Liver (tissue), 9 donors: ENCODE data around the gene TLE3. TPM values are rescaled to one million over a fixed set of nuclear protein-coding genes. Genes with fewer than 3 reads are reported as not detected.

Experiments
- DNase-seq: peaks from one replicate; pipeline ENCODE4 v3.0.0-alpha.2; 2017; ENCODE audit warnings: low spot score
- H3K27ac ChIP-seq, 2 donors: one replicate each; pipeline ENCODE4 v1.7.0; 2013; ENCODE audit warnings: inconsistent platforms in 2 of 2, low read length in 2 of 2, control low read depth in 1 of 2, low read depth in 1 of 2, mild to moderate bottlenecking in 1 of 2
- H3K27me3 ChIP-seq, 4 donors: one replicate each; pipeline versions ENCODE4 v1.6.1 to v1.7.0; 2013; ENCODE audit warnings: low read length in 3 of 4, inconsistent platforms in 1 of 4, mild to moderate bottlenecking in 1 of 4, moderate library complexity in 1 of 4; ENCODE audit not compliant: control insufficient read depth in 4 of 4, insufficient read depth in 4 of 4
- H3K36me3 ChIP-seq, 4 donors: one replicate each; pipeline versions ENCODE4 v1.6.1 to v1.7.0; 2013; ENCODE audit warnings: low read length in 3 of 4, mild to moderate bottlenecking in 3 of 4, low read depth in 1 of 4, moderate library complexity in 1 of 4; ENCODE audit not compliant: control insufficient read depth in 4 of 4, insufficient read depth in 3 of 4
- H3K4me1 ChIP-seq, 4 donors: one replicate each; pipeline versions ENCODE4 v1.6.1 to v1.7.0; 2013; ENCODE audit warnings: low read length in 3 of 4, mild to moderate bottlenecking in 3 of 4, moderate library complexity in 1 of 4; ENCODE audit not compliant: control insufficient read depth in 4 of 4, insufficient read depth in 4 of 4
- H3K4me3 ChIP-seq, 3 donors: one replicate each; pipeline versions ENCODE4 v1.6.1 to v1.7.0; 2013; ENCODE audit warnings: low read length in 3 of 3, control low read depth in 1 of 3, low read depth in 1 of 3, mild to moderate bottlenecking in 1 of 3
- H3K9ac ChIP-seq, 2 donors: one replicate each; pipeline ENCODE4 v1.7.0; 2013; ENCODE audit warnings: low read length in 2 of 2, mild to moderate bottlenecking in 2 of 2, moderate library complexity in 2 of 2, control low read depth in 1 of 2, low read depth in 1 of 2
- H3K9me3 ChIP-seq, 4 donors: one replicate each; pipeline versions ENCODE4 v1.6.1 to v1.7.0; 2013; ENCODE audit warnings: low read length in 3 of 4; ENCODE audit not compliant: control insufficient read depth in 4 of 4
- EGR1 ChIP-seq, 2 donors: IDR thresholded peaks; 2 replicates each; pipeline ENCODE4 v1.6.1; 2016 to 2018; ENCODE audit warnings: antibody characterized with exemption in 2 of 2, low read depth in 2 of 2
- GABPA ChIP-seq, 2 donors: IDR thresholded peaks in 1 of 2; conservative IDR thresholded peaks in 1 of 2; 2 replicates each; pipeline ENCODE4 v1.6.1; 2016; ENCODE audit warnings: antibody characterized with exemption in 2 of 2, mild to moderate bottlenecking in 1 of 2, moderate library complexity in 1 of 2
- HNF4A ChIP-seq, 2 donors: conservative IDR thresholded peaks; 2 replicates each; pipeline ENCODE4 v1.6.1; 2016; ENCODE audit warnings: antibody characterized with exemption in 2 of 2, mild to moderate bottlenecking in 2 of 2
- NR2F2 ChIP-seq: IDR thresholded peaks from 2 replicates; pipeline ENCODE4 v1.6.1; 2016; ENCODE audit warnings: antibody characterized with exemption
- RAD21 ChIP-seq, 2 donors: IDR thresholded peaks; 2 replicates each; pipeline ENCODE4 v1.6.1; 2016; ENCODE audit warnings: antibody characterized with exemption in 2 of 2, mild to moderate bottlenecking in 2 of 2
- RXRA ChIP-seq, 2 donors: IDR thresholded peaks; 2 replicates each; pipeline ENCODE4 v1.6.1; 2017 to 2018; ENCODE audit warnings: antibody characterized with exemption in 2 of 2, mild to moderate bottlenecking in 1 of 2
- SP1 ChIP-seq: IDR thresholded peaks from 2 replicates; pipeline ENCODE4 v1.6.1; 2018; ENCODE audit warnings: antibody characterized with exemption, mild to moderate bottlenecking
- TAF1 ChIP-seq: conservative IDR thresholded peaks from 2 replicates; pipeline ENCODE4 v1.6.1; 2016; ENCODE audit warnings: antibody characterized with exemption, mild to moderate bottlenecking
- WGBS: extraction: QIAGEN DNeasy Blood & Tissue Kit; methylation state at CpG from one replicate; pipeline ENCODE4 v1.1.7; 2013; 5-methylcytosine and 5-hydroxymethylcytosine counted together
- polyA plus RNA-seq, 2 donors: library from polyadenylated mRNA; stranded (reverse) in 1 of 2; unstranded in 1 of 2; fragments of 200-250 nt in 1 of 2; fragments of >200 nt in 1 of 2; fragmentation: Nextera tagmentation in 1 of 2; extraction: Ambion mirVana in 1 of 2; gene quantifications; one replicate each; pipeline versions ENCODE4 v1.2.1 to v1.2.3, GENCODE V29; 2013 to 2015
- total RNA-seq, 2 donors: library from RNA; depleted of rRNA; stranded (reverse); fragments of >200 nt; gene quantifications; one replicate each; pipeline ENCODE4 v1.2.3, GENCODE V29; 2014
- TF ChIP-seq, protein P1 (sequence below): IDR thresholded peaks from 2 replicates; pipeline ENCODE4 v1.6.1; 2016; ENCODE audit warnings: antibody characterized with exemption
- TF ChIP-seq, protein P2 (sequence below): fragments of 150-350 bp; IDR thresholded peaks from 2 replicates; pipeline ENCODE4 v1.5.1; 2017; ENCODE audit warnings: improper control_type of control experiment, low read depth, low read length; ENCODE audit not compliant: missing input control
- TF ChIP-seq, protein P3 (sequence below): IDR thresholded peaks from 2 replicates; pipeline ENCODE4 v1.6.1; 2016; ENCODE audit warnings: antibody characterized with exemption, mild to moderate bottlenecking
- TF ChIP-seq, protein P4 (sequence below): IDR thresholded peaks from 2 replicates; pipeline ENCODE4 v1.6.1; 2016; ENCODE audit warnings: antibody characterized with exemption
- donor health status: healthy.
- donor health status: healthy.
- donor health status: healthy.
- donor health status: healthy.
- donor health status: healthy.

Gene TLE3
- total and polyA plus RNA-seq, 4 donors = 1.2 to 13.7 (median 8.5) TPM

DNA sequence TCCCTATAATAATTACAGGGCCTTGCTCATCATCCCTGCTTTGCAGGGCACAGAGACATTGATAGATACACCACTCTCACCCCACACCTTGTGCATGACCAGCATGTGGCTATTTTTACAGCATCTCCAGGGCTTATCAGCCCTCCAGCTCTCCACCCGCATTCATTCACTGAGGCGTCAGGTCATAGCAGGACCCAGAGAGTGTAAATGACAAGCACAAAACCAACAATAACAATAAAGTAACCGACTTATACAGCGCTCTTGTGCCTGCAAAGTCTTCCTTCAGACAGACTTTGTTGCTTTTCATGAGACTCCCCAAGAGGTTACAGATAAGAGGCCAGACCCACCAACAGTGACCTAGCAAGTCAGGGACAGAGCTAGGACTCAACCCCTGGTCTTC lies 80.7 kb downstream of the TLE3 start:
- no peak for DNase-seq
- TF ChIP-seq, protein P1, sequence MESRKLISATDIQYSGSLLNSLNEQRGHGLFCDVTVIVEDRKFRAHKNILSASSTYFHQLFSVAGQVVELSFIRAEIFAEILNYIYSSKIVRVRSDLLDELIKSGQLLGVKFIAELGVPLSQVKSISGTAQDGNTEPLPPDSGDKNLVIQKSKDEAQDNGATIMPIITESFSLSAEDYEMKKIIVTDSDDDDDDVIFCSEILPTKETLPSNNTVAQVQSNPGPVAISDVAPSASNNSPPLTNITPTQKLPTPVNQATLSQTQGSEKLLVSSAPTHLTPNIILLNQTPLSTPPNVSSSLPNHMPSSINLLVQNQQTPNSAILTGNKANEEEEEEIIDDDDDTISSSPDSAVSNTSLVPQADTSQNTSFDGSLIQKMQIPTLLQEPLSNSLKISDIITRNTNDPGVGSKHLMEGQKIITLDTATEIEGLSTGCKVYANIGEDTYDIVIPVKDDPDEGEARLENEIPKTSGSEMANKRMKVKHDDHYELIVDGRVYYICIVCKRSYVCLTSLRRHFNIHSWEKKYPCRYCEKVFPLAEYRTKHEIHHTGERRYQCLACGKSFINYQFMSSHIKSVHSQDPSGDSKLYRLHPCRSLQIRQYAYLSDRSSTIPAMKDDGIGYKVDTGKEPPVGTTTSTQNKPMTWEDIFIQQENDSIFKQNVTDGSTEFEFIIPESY = no peak
- no peak for TF ChIP-seq SP1
- no peak for TF ChIP-seq HNF4A (conservative IDR thresholded peaks at IDR 0.05)
- no peak overlapping the region for H3K4me3 ChIP-seq
- no peaks in the 10 kb centered on the region for H3K9me3 ChIP-seq
- no peak overlapping the region for H3K9ac ChIP-seq
- H3K4me1 ChIP-seq = no peaks in the 10 kb centered on the region
- H3K27ac ChIP-seq = no peak overlapping the region
- H3K36me3 ChIP-seq = no peaks in the 10 kb centered on the region
- WGBS = 97% methylated on average over 4 of the region's 4 CpGs
- peaks cover 0 to 2% (median 0%) of the 10 kb centered on the region in 4 donors for H3K27me3 ChIP-seq

DNA sequence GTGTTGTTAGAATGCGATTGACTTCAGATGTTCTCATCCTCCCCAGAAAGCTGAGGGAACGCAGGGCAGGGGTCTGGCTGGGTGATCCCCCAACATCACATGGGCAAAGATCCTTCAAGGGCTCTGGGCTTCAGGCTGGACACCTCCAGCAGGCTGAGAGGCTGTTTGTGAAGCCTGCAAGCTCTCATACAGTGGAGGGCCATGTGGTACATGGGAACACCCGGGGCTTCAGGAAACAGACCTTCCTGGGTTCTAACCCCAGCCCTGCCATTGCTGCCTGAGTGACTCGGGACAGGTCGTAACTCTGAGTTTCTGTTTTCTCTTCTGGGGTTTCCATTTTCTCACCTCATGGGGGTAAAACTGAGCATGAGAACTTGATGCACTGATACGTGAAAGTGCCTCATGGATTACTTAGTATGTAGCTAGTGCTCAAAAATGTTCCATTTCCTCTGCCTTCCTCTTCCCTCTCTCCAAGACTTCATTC lies 81.2 kb downstream of the TLE3 start:
- H3K27me3 ChIP-seq = peaks cover 0 to 2% (median 0%) of the 10 kb centered on the region in 4 donors
- no peak overlapping the region for H3K4me3 ChIP-seq
- DNase-seq = no peak
- H3K36me3 ChIP-seq = no peaks in the 10 kb centered on the region
- TF ChIP-seq EGR1 (IDR thresholded peaks at IDR 0.05; ENCODE audit: low read depth in 2 of 2) = no peak
- no peak for TF ChIP-seq NR2F2
- TF ChIP-seq RAD21 (IDR thresholded peaks at IDR 0.05) = no peak
- no peak for TF ChIP-seq SP1
- TF ChIP-seq TAF1 = no peak
- TF ChIP-seq, protein P2, sequence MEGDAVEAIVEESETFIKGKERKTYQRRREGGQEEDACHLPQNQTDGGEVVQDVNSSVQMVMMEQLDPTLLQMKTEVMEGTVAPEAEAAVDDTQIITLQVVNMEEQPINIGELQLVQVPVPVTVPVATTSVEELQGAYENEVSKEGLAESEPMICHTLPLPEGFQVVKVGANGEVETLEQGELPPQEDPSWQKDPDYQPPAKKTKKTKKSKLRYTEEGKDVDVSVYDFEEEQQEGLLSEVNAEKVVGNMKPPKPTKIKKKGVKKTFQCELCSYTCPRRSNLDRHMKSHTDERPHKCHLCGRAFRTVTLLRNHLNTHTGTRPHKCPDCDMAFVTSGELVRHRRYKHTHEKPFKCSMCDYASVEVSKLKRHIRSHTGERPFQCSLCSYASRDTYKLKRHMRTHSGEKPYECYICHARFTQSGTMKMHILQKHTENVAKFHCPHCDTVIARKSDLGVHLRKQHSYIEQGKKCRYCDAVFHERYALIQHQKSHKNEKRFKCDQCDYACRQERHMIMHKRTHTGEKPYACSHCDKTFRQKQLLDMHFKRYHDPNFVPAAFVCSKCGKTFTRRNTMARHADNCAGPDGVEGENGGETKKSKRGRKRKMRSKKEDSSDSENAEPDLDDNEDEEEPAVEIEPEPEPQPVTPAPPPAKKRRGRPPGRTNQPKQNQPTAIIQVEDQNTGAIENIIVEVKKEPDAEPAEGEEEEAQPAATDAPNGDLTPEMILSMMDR = no peak
- TF ChIP-seq, protein P3, sequence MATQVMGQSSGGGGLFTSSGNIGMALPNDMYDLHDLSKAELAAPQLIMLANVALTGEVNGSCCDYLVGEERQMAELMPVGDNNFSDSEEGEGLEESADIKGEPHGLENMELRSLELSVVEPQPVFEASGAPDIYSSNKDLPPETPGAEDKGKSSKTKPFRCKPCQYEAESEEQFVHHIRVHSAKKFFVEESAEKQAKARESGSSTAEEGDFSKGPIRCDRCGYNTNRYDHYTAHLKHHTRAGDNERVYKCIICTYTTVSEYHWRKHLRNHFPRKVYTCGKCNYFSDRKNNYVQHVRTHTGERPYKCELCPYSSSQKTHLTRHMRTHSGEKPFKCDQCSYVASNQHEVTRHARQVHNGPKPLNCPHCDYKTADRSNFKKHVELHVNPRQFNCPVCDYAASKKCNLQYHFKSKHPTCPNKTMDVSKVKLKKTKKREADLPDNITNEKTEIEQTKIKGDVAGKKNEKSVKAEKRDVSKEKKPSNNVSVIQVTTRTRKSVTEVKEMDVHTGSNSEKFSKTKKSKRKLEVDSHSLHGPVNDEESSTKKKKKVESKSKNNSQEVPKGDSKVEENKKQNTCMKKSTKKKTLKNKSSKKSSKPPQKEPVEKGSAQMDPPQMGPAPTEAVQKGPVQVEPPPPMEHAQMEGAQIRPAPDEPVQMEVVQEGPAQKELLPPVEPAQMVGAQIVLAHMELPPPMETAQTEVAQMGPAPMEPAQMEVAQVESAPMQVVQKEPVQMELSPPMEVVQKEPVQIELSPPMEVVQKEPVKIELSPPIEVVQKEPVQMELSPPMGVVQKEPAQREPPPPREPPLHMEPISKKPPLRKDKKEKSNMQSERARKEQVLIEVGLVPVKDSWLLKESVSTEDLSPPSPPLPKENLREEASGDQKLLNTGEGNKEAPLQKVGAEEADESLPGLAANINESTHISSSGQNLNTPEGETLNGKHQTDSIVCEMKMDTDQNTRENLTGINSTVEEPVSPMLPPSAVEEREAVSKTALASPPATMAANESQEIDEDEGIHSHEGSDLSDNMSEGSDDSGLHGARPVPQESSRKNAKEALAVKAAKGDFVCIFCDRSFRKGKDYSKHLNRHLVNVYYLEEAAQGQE = no peak
- TF ChIP-seq GABPA (IDR thresholded peaks at IDR 0.05 in 1 of 2, conservative IDR thresholded peaks at IDR 0.05 in 1 of 2) = no peak
- TF ChIP-seq, protein P4, sequence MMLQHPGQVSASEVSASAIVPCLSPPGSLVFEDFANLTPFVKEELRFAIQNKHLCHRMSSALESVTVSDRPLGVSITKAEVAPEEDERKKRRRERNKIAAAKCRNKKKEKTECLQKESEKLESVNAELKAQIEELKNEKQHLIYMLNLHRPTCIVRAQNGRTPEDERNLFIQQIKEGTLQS = no peak
- no peak for TF ChIP-seq RXRA (IDR thresholded peaks at IDR 0.05)
- H3K9ac ChIP-seq = no peak overlapping the region
- H3K4me1 ChIP-seq = no peaks in the 10 kb centered on the region
- H3K9me3 ChIP-seq = no peaks in the 10 kb centered on the region
- H3K27ac ChIP-seq = no peak overlapping the region
- WGBS = 70% methylated on average over 6 of the region's 6 CpGs
